Caco-2 (cell line): Measurements from ENCODE around the gene CDC42BPG. TPM values are rescaled to one million over a fixed set of nuclear protein-coding genes. Genes with fewer than 3 reads are reported as not detected.

Experiments
- BruUV-seq: library from RNA; stranded (reverse); fragments of 400-500 nt; replicated peaks from 2 replicates; lab custom pipeline; 2021; lab: Mats Ljungman, UMichigan
- CTCF ChIA-PET: fragments of 300-600 bp; sonication (Branson Sonifier 250); formaldehyde crosslinking; loops from one replicate; lab custom pipeline; 2022; ENCODE audit warnings: antibody characterized with exemption; lab: Charles Lee
- POLR2A ChIA-PET: fragments of 300-600 bp; sonication (Branson Sonifier 250); formaldehyde crosslinking; loops from one replicate; lab custom pipeline; 2022; ENCODE audit warnings: antibody characterized with exemption; lab: Charles Lee
- DNase-seq, 2 experiments: peaks; one replicate each; pipeline versions ENCODE4 v3.0.0 to v3.0.0-alpha.2; 2020 to 2022
- H3K27me3 ChIP-seq: replicated peaks from 2 replicates; pipeline ENCODE4 v1.6.0; 2011; ENCODE audit warnings: low read length; ENCODE audit not compliant: control insufficient read depth, insufficient read depth
- H3K36me3 ChIP-seq: 2 replicates; pipeline ENCODE4 v1.5.1; 2011; ENCODE audit warnings: low read length; ENCODE audit not compliant: control insufficient read depth, insufficient read depth
- H3K4me1 ChIP-seq: fragments of 250-450 bp; sonication (Bioruptor Pico); 2 replicates; pipeline ENCODE4 v1.5.1; 2020; ENCODE audit warnings: mild to moderate bottlenecking
- H3K4me3 ChIP-seq: 2 replicates; pipeline ENCODE4 v1.5.1; 2011; ENCODE audit warnings: low read depth, mild to moderate bottlenecking, control low read depth, low read length
- H3K9me3 ChIP-seq: fragments of 250-450 bp; sonication (Bioruptor Pico); 2 replicates; pipeline ENCODE4 v1.5.1; 2020; ENCODE audit warnings: mild to moderate bottlenecking, moderate library complexity
- H3K27ac Mint-ChIP-seq: one replicate; pipeline ENCODE4 v1.8.0; 2022; ENCODE audit warnings: mixed read lengths; ENCODE audit not compliant: unreplicated experiment
- H3K27me3 Mint-ChIP-seq: one replicate; pipeline ENCODE4 v1.8.0; 2022; ENCODE audit warnings: mixed read lengths; ENCODE audit not compliant: insufficient read depth, unreplicated experiment
- H3K36me3 Mint-ChIP-seq: one replicate; pipeline ENCODE4 v1.8.0; 2022; ENCODE audit warnings: mild to moderate bottlenecking, mixed read lengths; ENCODE audit not compliant: insufficient read depth, unreplicated experiment
- H3K4me1 Mint-ChIP-seq: one replicate; pipeline ENCODE4 v1.8.0; 2022; ENCODE audit warnings: low read depth, mixed read lengths; ENCODE audit not compliant: unreplicated experiment
- H3K4me3 Mint-ChIP-seq: one replicate; pipeline ENCODE4 v1.8.0; 2022; ENCODE audit warnings: mild to moderate bottlenecking, moderate library complexity, mixed read lengths; ENCODE audit not compliant: unreplicated experiment
- H3K9me3 Mint-ChIP-seq: one replicate; pipeline ENCODE4 v1.8.0; 2022; ENCODE audit warnings: mixed read lengths; ENCODE audit not compliant: unreplicated experiment
- intact Hi-C: fragments of 100-400 bp; cut with micrococcal nuclease; formaldehyde crosslinking; loops from one replicate; pipeline ENCODE4 v1.10.0; 2022; ENCODE audit not compliant: unreplicated experiment
- total RNA-seq: library from RNA; stranded (reverse); gene quantifications from 2 replicates; pipeline ENCODE4 v1.2.3, GENCODE V29; 2022
- TF ChIP-seq, protein P1 (sequence below), 2 experiments: fragments of 200-600 bp in 1 of 2; IDR thresholded peaks; 1 replicate in 1 of 2; 2 replicates in 1 of 2; pipeline versions ENCODE4 v1.5.1 to v1.8.0; 2011 to 2022; ENCODE audit warnings: antibody characterized with exemption in 1 of 2, control low read depth in 1 of 2, inconsistent platforms in 1 of 2, low read depth in 1 of 2, low read length in 1 of 2, mild to moderate bottlenecking in 1 of 2, moderate library complexity in 1 of 2; ENCODE audit not compliant: insufficient read depth in 1 of 2, severe bottlenecking in 1 of 2, unreplicated experiment in 1 of 2

The CDC42BPG gene
- total RNA-seq, 1 experiment from 2014 or later = 29.1 TPM

DNA sequence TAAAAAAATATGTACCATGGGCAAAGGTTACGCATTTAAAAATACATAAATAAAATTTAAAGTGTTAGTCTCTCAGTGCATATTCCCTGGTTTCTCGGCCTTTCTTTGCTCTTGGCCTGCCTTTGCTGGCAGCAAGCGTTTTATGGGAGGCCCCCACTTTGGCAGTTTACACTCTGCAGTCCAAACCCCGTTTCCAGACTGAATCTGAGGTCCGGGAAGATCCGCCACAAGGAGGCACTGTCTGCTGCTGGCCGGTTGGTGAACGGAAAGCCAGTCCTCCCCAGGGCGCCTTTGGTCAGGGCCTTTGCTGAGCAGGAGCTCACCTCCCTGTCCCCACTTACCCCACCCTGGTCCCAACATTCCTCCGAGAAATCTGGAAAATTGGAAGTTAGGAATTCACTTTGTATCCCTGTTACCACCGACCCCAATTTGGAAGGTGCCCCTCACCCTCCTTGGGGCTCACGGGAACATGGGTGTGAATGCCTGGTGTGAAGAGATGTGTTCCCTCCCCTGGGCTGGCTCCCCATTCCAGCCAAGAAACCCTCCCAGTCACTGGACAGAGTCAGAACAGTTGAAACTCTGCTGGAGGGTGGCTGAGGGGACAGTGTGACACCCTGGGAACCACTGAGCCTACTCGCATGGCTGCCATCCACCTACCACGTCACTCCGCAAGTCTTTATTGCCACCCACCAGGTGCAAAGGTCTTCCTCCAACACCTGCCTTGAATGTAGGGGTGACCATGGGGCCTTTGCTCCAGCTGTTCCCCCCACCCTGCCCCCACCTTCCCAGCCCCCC lies 56.7 kb downstream of the CDC42BPG start:
- no peaks in the 10 kb centered on the region for H3K36me3 ChIP-seq
- H3K27me3 ChIP-seq = no peaks in the 10 kb centered on the region
- no peaks in the 10 kb centered on the region for H3K4me1 ChIP-seq
- TF ChIP-seq, protein P1, sequence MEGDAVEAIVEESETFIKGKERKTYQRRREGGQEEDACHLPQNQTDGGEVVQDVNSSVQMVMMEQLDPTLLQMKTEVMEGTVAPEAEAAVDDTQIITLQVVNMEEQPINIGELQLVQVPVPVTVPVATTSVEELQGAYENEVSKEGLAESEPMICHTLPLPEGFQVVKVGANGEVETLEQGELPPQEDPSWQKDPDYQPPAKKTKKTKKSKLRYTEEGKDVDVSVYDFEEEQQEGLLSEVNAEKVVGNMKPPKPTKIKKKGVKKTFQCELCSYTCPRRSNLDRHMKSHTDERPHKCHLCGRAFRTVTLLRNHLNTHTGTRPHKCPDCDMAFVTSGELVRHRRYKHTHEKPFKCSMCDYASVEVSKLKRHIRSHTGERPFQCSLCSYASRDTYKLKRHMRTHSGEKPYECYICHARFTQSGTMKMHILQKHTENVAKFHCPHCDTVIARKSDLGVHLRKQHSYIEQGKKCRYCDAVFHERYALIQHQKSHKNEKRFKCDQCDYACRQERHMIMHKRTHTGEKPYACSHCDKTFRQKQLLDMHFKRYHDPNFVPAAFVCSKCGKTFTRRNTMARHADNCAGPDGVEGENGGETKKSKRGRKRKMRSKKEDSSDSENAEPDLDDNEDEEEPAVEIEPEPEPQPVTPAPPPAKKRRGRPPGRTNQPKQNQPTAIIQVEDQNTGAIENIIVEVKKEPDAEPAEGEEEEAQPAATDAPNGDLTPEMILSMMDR (IDR thresholded peaks at IDR 0.05; ENCODE audit: insufficient read depth in 1 of 2, low read depth in 1 of 2, low read length in 1 of 2, severe bottlenecking in 1 of 2, unreplicated experiment in 1 of 2) = peak; percentile 76 to 89
- Mint-ChIP-seq H3K36me3 (no peaks in the 10 kb centered on the region), H3K27me3 (no peaks in the 10 kb centered on the region), H3K9me3 (no peaks in the 10 kb centered on the region), H3K4me1 (no peaks in the 10 kb centered on the region), H3K27ac (no peak overlapping the region), H3K4me3 (no peak overlapping the region)
- intact Hi-C loops = no loop called here
- H3K9me3 ChIP-seq = no peaks in the 10 kb centered on the region
- POLR2A ChIA-PET = no interaction called here
- H3K4me3 ChIP-seq = no peak overlapping the region
- DNase-seq = peak; percentile 61 to 71
- no TSS peak for BruUV-seq
- CTCF ChIA-PET = interaction anchor here (0.6 to 1.1 kb wide), 8 partner anchors 9 to 222 kb away, joined by 3 to 10 read pairs (median 4); partner anchors contain the start of genes BATF2, MAP4K2, MEN1 and SF1

DNA sequence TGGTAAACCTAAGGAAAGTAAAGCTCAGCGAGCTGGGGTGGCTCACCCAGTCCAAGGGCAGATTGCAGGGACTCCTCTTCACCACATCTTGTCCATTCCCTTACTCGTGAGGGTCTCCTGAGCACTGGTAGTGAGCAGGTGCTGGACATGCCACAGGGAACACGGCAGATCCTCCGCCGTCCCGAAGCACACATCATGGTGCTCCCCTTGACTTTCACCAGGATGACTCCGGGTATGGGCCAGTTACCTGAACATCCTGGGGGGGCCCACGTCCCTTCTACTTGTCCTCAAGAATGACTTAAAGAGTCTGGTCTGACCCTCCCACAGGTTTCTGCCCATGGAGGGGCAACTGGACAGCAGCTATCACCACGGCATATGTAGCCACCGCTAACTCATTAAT lies 58.1 kb downstream of the CDC42BPG start:
- Mint-ChIP-seq H3K4me3 (no peak overlapping the region), H3K4me1 (no peaks in the 10 kb centered on the region), H3K36me3 (no peaks in the 10 kb centered on the region), H3K9me3 (no peaks in the 10 kb centered on the region), H3K27ac (no peak overlapping the region), H3K27me3 (no peaks in the 10 kb centered on the region)
- H3K4me3 ChIP-seq = no peak overlapping the region
- no TSS peak for BruUV-seq
- no peaks in the 10 kb centered on the region for H3K9me3 ChIP-seq
- ChIA-PET POLR2A (no interaction called here), CTCF (interaction anchor here (0.7 kb wide), 1 partner anchor 103 kb away, joined by 4 read pairs; no protein-coding TSS in a partner anchor)
- H3K27me3 ChIP-seq = no peaks in the 10 kb centered on the region
- no peaks in the 10 kb centered on the region for H3K4me1 ChIP-seq
- peak in 1 of 2 experiments; percentile 17 for DNase-seq
- TF ChIP-seq, protein P1 (IDR thresholded peaks at IDR 0.05; ENCODE audit: insufficient read depth in 1 of 2, low read depth in 1 of 2, low read length in 1 of 2, severe bottlenecking in 1 of 2, unreplicated experiment in 1 of 2) = no peak
- H3K36me3 ChIP-seq = no peaks in the 10 kb centered on the region
- intact Hi-C loops = no loop called here

DNA sequence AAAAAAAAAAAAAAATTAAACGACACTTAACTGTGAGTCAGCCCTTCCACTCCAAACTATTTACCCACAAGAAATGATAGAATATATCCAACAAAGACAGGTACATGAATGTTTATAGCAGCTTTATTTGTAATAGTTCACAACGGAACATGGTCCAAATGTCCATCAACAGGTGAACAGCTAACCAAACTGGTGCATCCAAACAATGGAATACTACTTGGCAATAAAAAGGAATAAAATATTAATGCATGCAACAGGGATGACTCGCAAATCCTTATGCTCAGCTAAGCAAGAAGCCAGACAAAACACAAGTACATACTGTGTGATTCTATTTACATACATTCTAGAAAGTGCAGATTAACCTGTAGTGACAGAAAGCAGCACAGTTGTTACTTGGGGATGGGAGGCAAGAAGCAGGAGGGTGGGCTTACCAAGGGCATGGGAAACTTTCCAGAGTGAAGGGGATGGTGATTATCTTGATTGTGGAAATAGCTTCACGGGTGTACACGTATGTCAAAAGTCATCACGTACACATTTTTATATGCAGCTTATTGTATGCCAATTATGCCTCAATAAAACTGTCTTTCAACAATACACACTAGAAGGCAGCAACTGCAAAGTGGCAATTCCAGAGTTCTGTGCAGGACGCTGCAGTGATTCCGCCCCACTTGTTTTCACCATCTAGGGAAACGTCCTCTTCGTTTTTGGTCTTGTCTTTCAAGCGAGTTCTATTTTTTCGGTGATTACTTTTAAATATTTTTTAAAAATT lies 59.5 kb downstream of the CDC42BPG start:
- Mint-ChIP-seq H3K36me3 (no peaks in the 10 kb centered on the region), H3K27ac (no peak overlapping the region), H3K27me3 (no peaks in the 10 kb centered on the region), H3K9me3 (no peaks in the 10 kb centered on the region), H3K4me1 (no peaks in the 10 kb centered on the region), H3K4me3 (no peak overlapping the region)
- TF ChIP-seq, protein P1 (IDR thresholded peaks at IDR 0.05; ENCODE audit: insufficient read depth in 1 of 2, low read depth in 1 of 2, low read length in 1 of 2, severe bottlenecking in 1 of 2, unreplicated experiment in 1 of 2) = no peak
- POLR2A ChIA-PET = interaction anchor here (0.5 kb wide), 1 partner anchor 57 kb away, joined by 5 read pairs; no protein-coding TSS in a partner anchor
- intact Hi-C loops = no loop called here
- no TSS peak for BruUV-seq
- CTCF ChIA-PET = interaction anchor here (0.6 kb wide), 1 partner anchor 311 kb away, joined by 6 read pairs; the partner anchor contains the start of gene VPS51
- Histone ChIP-seq H3K4me3 (no peak overlapping the region), H3K27me3 (no peaks in the 10 kb centered on the region), H3K36me3 (no peaks in the 10 kb centered on the region; the same call in 1 of the 2 replicates), H3K4me1 (peaks cover 2% of the 10 kb centered on the region; the same call in 1 of the 2 replicates), H3K9me3 (no peaks in the 10 kb centered on the region)
- DNase-seq = no peak
